ENCODE results near the gene LMO7. TPM values are rescaled to one million over a fixed set of nuclear protein-coding genes. Genes with fewer than 3 reads are reported as not detected.
A peak's percentile ranks its signal among the peaks of the same experiment; 100 is the strongest.

The LMO7 gene
- total and polyA plus RNA-seq, 5 donors, result 152 to 397 (median 297) TPM

- no peaks in the 10 kb centered on the region for H3K9me3 ChIP-seq (ENCODE audit: control insufficient read depth, low read length)
- intact Hi-C loops (cut with DNase I), result loop anchor here in 1 of 4 donors (10.0 kb wide), 1 partner anchor 134 kb away; no protein-coding TSS in a partner anchor
- WGBS, result 71% methylated on average over 4 of the region's 4 CpGs
Observed at GRCh38 chr13:75881109-75881775, 245.1 kb downstream of the LMO7 start.

GRCh38 chr13:75882261-75882660, 246.1 kb downstream of the LMO7 start:
- DNase-seq (no peak), ATAC-seq (no peak)
- WGBS, result 93% methylated on average over 1 of the region's 1 CpG
- no peaks in the 10 kb centered on the region for H3K9me3 ChIP-seq (ENCODE audit: control insufficient read depth, low read length)
- intact Hi-C loops (cut with DNase I), result loop anchor here in 1 of 4 donors (10.0 kb wide), 1 partner anchor 133 kb away; no protein-coding TSS in a partner anchor
- no peak overlapping the region for H3K4me3 ChIP-seq (ENCODE audit: low read length)
- no peaks in the 10 kb centered on the region for H3K27me3 ChIP-seq (ENCODE audit: control insufficient read depth, insufficient read depth)
- peaks cover 1% of the 10 kb centered on the region for H3K4me1 ChIP-seq (ENCODE audit: control insufficient read depth, insufficient read depth, low read length)
- no peak overlapping the region for H3K27ac ChIP-seq (ENCODE audit: low read length)

More at GRCh38 chr13:75881109-75881775, 245.1 kb downstream of the LMO7 start:
- Histone ChIP-seq H3K27ac (ENCODE audit: low read length) (no peak overlapping the region), H3K4me3 (ENCODE audit: low read length) (no peak overlapping the region), H3K27me3 (ENCODE audit: control insufficient read depth, insufficient read depth) (no peaks in the 10 kb centered on the region), H3K4me1 (ENCODE audit: control insufficient read depth, insufficient read depth, low read length) (peaks cover 1% of the 10 kb centered on the region)
- ATAC-seq (no peak), DNase-seq (no peak)

GRCh38 chr13:75889427-75889826, 253.3 kb downstream of the LMO7 start:
- no peaks in the 10 kb centered on the region for H3K9me3 ChIP-seq (ENCODE audit: control insufficient read depth, low read length)
- no peak overlapping the region for H3K4me3 ChIP-seq (ENCODE audit: low read length)
- no peak overlapping the region for H3K27ac ChIP-seq (ENCODE audit: low read length)
- ATAC-seq (no peak), DNase-seq (no peak)
- no peaks in the 10 kb centered on the region for H3K27me3 ChIP-seq (ENCODE audit: control insufficient read depth, insufficient read depth)
- no peaks in the 10 kb centered on the region for H3K4me1 ChIP-seq (ENCODE audit: control insufficient read depth, insufficient read depth, low read length)
- intact Hi-C loops (cut with DNase I), result loop anchor here in 1 of 4 donors (10.0 kb wide), 1 partner anchor 125 kb away; no protein-coding TSS in a partner anchor

GRCh38 chr13:75895168-75895567, 259.0 kb downstream of the LMO7 start:
- intact Hi-C loops (cut with DNase I), result no loop called here
- Histone ChIP-seq H3K27me3 (ENCODE audit: control insufficient read depth, insufficient read depth) (no peaks in the 10 kb centered on the region), H3K4me1 (ENCODE audit: control insufficient read depth, insufficient read depth, low read length) (no peaks in the 10 kb centered on the region), H3K27ac (ENCODE audit: low read length) (no peak overlapping the region), H3K4me3 (ENCODE audit: low read length) (no peak overlapping the region), H3K9me3 (ENCODE audit: control insufficient read depth, low read length) (no peaks in the 10 kb centered on the region)
- DNase-seq (no peak), ATAC-seq (no peak)
- 88% methylated on average over 3 of the region's 3 CpGs for WGBS

- no peak overlapping the region for H3K27ac ChIP-seq (ENCODE audit: low read length)
- no peak overlapping the region for H3K4me3 ChIP-seq (ENCODE audit: low read length)
- no peaks in the 10 kb centered on the region for H3K4me1 ChIP-seq (ENCODE audit: control insufficient read depth, insufficient read depth, low read length)
- 63% methylated on average over 2 of the region's 2 CpGs for WGBS
- intact Hi-C loops (cut with DNase I), result no loop called here
- no peaks in the 10 kb centered on the region for H3K27me3 ChIP-seq (ENCODE audit: control insufficient read depth, insufficient read depth)
- DNase-seq, result no peak
- no peaks in the 10 kb centered on the region for H3K9me3 ChIP-seq (ENCODE audit: control insufficient read depth, low read length)
- ATAC-seq, result no peak
Observed at GRCh38 chr13:75896271-75896670, 260.1 kb downstream of the LMO7 start.

GRCh38 chr13:75897386-75897785, 261.3 kb downstream of the LMO7 start:
- no peaks in the 10 kb centered on the region for H3K9me3 ChIP-seq (ENCODE audit: control insufficient read depth, low read length)
- H3K27ac ChIP-seq (ENCODE audit: low read length), result no peak overlapping the region
- no peaks in the 10 kb centered on the region for H3K27me3 ChIP-seq (ENCODE audit: control insufficient read depth, insufficient read depth)
- intact Hi-C loops (cut with DNase I), result no loop called here
- WGBS, result 65% methylated on average over 3 of the region's 3 CpGs
- H3K4me1 ChIP-seq (ENCODE audit: control insufficient read depth, insufficient read depth, low read length), result no peaks in the 10 kb centered on the region
- ATAC-seq, result no peak
- DNase-seq, result no peak
- no peak overlapping the region for H3K4me3 ChIP-seq (ENCODE audit: low read length)

GRCh38 chr13:75901501-75901900, 265.4 kb downstream of the LMO7 start:
- intact Hi-C loops (cut with DNase I), result no loop called here
- 49% methylated on average over 2 of the region's 2 CpGs for WGBS

GRCh38 chr13:75902166-75903104, 266.3 kb downstream of the LMO7 start:
- ATAC-seq (peak; percentile 60 to 73), DNase-seq (no peak)
- H3K27me3 ChIP-seq (ENCODE audit: control insufficient read depth, insufficient read depth), result no peaks in the 10 kb centered on the region
- WGBS, result 71% methylated on average over 8 of the region's 8 CpGs
- H3K4me1 ChIP-seq (ENCODE audit: control insufficient read depth, insufficient read depth, low read length), result no peaks in the 10 kb centered on the region
- no peak overlapping the region for H3K4me3 ChIP-seq (ENCODE audit: low read length)
- no peaks in the 10 kb centered on the region for H3K9me3 ChIP-seq (ENCODE audit: control insufficient read depth, low read length)
- intact Hi-C loops (cut with DNase I), result no loop called here
- no peak overlapping the region for H3K27ac ChIP-seq (ENCODE audit: low read length)

More at GRCh38 chr13:75901501-75901900, 265.4 kb downstream of the LMO7 start:
- H3K9me3 ChIP-seq (ENCODE audit: control insufficient read depth, low read length), result no peaks in the 10 kb centered on the region
- H3K27me3 ChIP-seq (ENCODE audit: control insufficient read depth, insufficient read depth), result no peaks in the 10 kb centered on the region
- ATAC-seq, result peak in 1 of 2 donors; percentile 31
- no peak overlapping the region for H3K4me3 ChIP-seq (ENCODE audit: low read length)
- no peak overlapping the region for H3K27ac ChIP-seq (ENCODE audit: low read length)
- DNase-seq, result peak in 1 of 3 donors; percentile 36
- no peaks in the 10 kb centered on the region for H3K4me1 ChIP-seq (ENCODE audit: control insufficient read depth, insufficient read depth, low read length)

GRCh38 chr13:75904012-75904411, 267.9 kb downstream of the LMO7 start:
- 64% methylated on average over 2 of the region's 2 CpGs for WGBS
- H3K4me1 ChIP-seq (ENCODE audit: control insufficient read depth, insufficient read depth, low read length), result no peaks in the 10 kb centered on the region

GRCh38 chr13:75906315-75906714, 270.2 kb downstream of the LMO7 start:
- intact Hi-C loops (cut with DNase I), result no loop called here
- WGBS, result 87% methylated on average over 5 of the region's 5 CpGs

More at GRCh38 chr13:75904012-75904411, 267.9 kb downstream of the LMO7 start:
- DNase-seq (no peak), ATAC-seq (no peak)
- no peaks in the 10 kb centered on the region for H3K27me3 ChIP-seq (ENCODE audit: control insufficient read depth, insufficient read depth)
- no peak overlapping the region for H3K4me3 ChIP-seq (ENCODE audit: low read length)
- no peak overlapping the region for H3K27ac ChIP-seq (ENCODE audit: low read length)
- intact Hi-C loops (cut with DNase I), result no loop called here
- no peaks in the 10 kb centered on the region for H3K9me3 ChIP-seq (ENCODE audit: control insufficient read depth, low read length)

GRCh38 chr13:75907044-75907443, 270.9 kb downstream of the LMO7 start:
- DNase-seq (no peak), ATAC-seq (no peak)
- intact Hi-C loops (cut with DNase I), result no loop called here
- WGBS, result 58% methylated on average over 5 of the region's 5 CpGs
- Histone ChIP-seq H3K4me1 (ENCODE audit: control insufficient read depth, insufficient read depth, low read length) (no peaks in the 10 kb centered on the region), H3K4me3 (ENCODE audit: low read length) (no peak overlapping the region), H3K9me3 (ENCODE audit: control insufficient read depth, low read length) (no peaks in the 10 kb centered on the region), H3K27me3 (ENCODE audit: control insufficient read depth, insufficient read depth) (no peaks in the 10 kb centered on the region), H3K27ac (ENCODE audit: low read length) (no peak overlapping the region)

More at GRCh38 chr13:75906315-75906714, 270.2 kb downstream of the LMO7 start:
- Histone ChIP-seq H3K9me3 (ENCODE audit: control insufficient read depth, low read length) (no peaks in the 10 kb centered on the region), H3K4me1 (ENCODE audit: control insufficient read depth, insufficient read depth, low read length) (no peaks in the 10 kb centered on the region), H3K4me3 (ENCODE audit: low read length) (no peak overlapping the region), H3K27ac (ENCODE audit: low read length) (no peak overlapping the region), H3K27me3 (ENCODE audit: control insufficient read depth, insufficient read depth) (no peaks in the 10 kb centered on the region)
- no peak for DNase-seq
- no peak for ATAC-seq
